T-helper 17 cell (primary cell): ENCODE results near the gene OR2A42. TPM values are rescaled to one million over a fixed set of nuclear protein-coding genes. Genes with fewer than 3 reads are reported as not detected.
"Not testable (repeated sequence)": the region's sequence is repeated elsewhere in the genome, so short reads cannot be mapped to it uniquely, and the experiment has no call there.

Source experiments
- ATAC-seq: fragments of 150-1000 bp; cut with Tn5 transposase; 2 replicates; pipeline ENCODE4 v1.10.0; 2021; ENCODE audit warnings: mild to moderate bottlenecking, moderate library complexity
- DNase-seq, 3 donors: peaks; one replicate each; pipeline versions ENCODE4 v3.0.0 to v3.0.0-alpha.2; 2020 to 2021
- H3K9me3 ChIP-seq: one replicate; pipeline ENCODE4 v1.7.0; 2013; ENCODE audit warnings: low read length, mild to moderate bottlenecking; ENCODE audit not compliant: control insufficient read depth, poor library complexity, severe bottlenecking
- H3K27ac Mint-ChIP-seq: one replicate; pipeline ENCODE4 v1.8.0; 2022; ENCODE audit warnings: mild to moderate bottlenecking, moderate library complexity, mixed read lengths
- H3K27me3 Mint-ChIP-seq: one replicate; pipeline ENCODE4 v1.8.0; 2022; ENCODE audit warnings: mixed read lengths
- H3K36me3 Mint-ChIP-seq: one replicate; pipeline ENCODE4 v1.8.0; 2022; ENCODE audit warnings: low read depth, mixed read lengths
- H3K4me1 Mint-ChIP-seq: one replicate; pipeline ENCODE4 v1.8.0; 2022; ENCODE audit warnings: mild to moderate bottlenecking, mixed read lengths
- H3K4me3 Mint-ChIP-seq: one replicate; pipeline ENCODE4 v1.8.0; 2022; ENCODE audit warnings: mild to moderate bottlenecking, moderate library complexity, mixed read lengths
- total RNA-seq, 4 donors: library from RNA in 2 of 4; stranded (reverse) in 2 of 4; gene quantifications; one replicate each; pipeline ENCODE4 v1.2.3 and lab custom pipeline; 2022 to 2026

OR2A42 gene
- total RNA-seq, 2 donors from 2014 or later: 0.07 TPM; not detected in 1

DNA sequence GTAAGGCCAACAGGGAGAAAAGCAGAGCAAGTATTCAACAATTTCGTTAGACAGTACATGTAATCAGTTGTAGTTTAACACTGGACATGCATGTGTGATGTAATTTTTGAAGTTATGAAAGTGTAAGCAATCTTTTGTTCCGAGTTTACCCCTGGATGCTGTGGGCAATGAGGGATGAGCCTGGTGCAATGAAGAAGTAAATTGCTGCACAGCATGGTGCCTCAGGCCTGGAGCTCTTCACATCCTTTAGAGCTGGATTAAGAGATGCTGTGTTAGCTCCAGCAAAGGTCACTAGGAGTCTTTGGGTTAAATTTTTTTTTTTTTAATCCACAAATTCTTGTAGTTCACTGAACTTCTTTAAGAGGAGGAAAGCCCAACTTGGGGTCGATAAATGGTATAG is 36.3 kb downstream of the OR2A42 start:
- not testable (repeated sequence) for H3K4me3 Mint-ChIP-seq, DNase-seq, ATAC-seq, H3K27ac Mint-ChIP-seq, H3K27me3 Mint-ChIP-seq, H3K4me1 Mint-ChIP-seq, H3K36me3 Mint-ChIP-seq, H3K9me3 ChIP-seq

GRCh38 chr7:144201978-144202377 is 37.4 kb downstream of the OR2A42 start:
- not testable (repeated sequence) for H3K9me3 ChIP-seq, H3K27ac Mint-ChIP-seq, H3K4me1 Mint-ChIP-seq, H3K36me3 Mint-ChIP-seq, H3K27me3 Mint-ChIP-seq, DNase-seq, H3K4me3 Mint-ChIP-seq
- ATAC-seq: peak; percentile 59

DNA sequence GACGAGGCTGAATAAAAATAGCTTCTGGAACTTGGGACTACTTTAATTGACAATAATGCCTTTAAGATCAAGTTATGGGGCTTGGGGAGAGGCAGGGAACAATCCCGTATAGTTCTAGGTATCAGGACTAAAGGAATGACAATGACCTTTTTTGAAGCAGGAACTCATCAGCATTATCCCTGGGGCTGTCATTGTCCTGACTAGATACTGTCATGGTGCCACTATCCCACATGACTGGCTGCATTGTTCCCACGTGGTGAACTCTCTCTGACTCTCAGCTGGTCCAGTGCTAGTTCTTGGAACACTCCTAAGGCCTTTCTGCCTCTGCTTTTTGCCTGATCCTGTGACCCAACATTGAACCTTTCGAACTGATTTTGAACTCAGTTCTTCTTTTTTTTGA is 40.5 kb downstream of the OR2A42 start:
- H3K9me3 ChIP-seq, H3K4me3 Mint-ChIP-seq, H3K27ac Mint-ChIP-seq, H3K4me1 Mint-ChIP-seq, DNase-seq, ATAC-seq, H3K27me3 Mint-ChIP-seq, H3K36me3 Mint-ChIP-seq: not testable (repeated sequence)

GRCh38 chr7:144195212-144195872 is 44.1 kb downstream of the OR2A42 start, which contains the start of gene ARHGEF35:
ARHGEF35 (minus strand) TSS chr7:144195833; CDS start chr7:144188383, 7,450 bp downstream.
- ATAC-seq: peak; percentile 68
- not testable (repeated sequence) for DNase-seq, H3K36me3 Mint-ChIP-seq, H3K4me1 Mint-ChIP-seq, H3K27ac Mint-ChIP-seq, H3K9me3 ChIP-seq, H3K27me3 Mint-ChIP-seq
- H3K4me3 Mint-ChIP-seq: peak within 1 kb of the TSS; percentile 58

GRCh38 chr7:144194453-144194852 is 45.0 kb downstream of the OR2A42 start:
- DNase-seq, H3K4me1 Mint-ChIP-seq, H3K4me3 Mint-ChIP-seq, H3K36me3 Mint-ChIP-seq, H3K27ac Mint-ChIP-seq, H3K27me3 Mint-ChIP-seq, H3K9me3 ChIP-seq, ATAC-seq: not testable (repeated sequence)

DNA sequence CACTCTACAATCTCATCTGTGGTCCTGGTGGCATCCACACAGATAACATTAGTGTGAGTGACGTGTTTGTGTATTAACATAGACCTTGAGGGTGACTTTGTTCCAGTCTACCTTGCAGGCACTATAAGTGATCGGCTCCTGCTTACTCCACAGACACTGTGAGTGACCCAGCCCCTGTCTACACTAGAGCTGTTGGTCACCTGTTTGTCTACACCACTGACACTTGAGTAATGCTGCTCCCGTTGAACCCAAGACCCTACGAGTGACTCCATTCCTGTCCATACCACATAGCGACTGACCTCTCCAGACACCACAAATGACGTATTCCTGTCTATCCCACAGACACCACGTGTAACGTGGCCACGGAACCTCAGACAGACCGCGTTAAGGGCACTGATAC is 45.6 kb downstream of the OR2A42 start:
- H3K27me3 Mint-ChIP-seq, ATAC-seq, H3K9me3 ChIP-seq, H3K36me3 Mint-ChIP-seq, H3K4me3 Mint-ChIP-seq, DNase-seq, H3K4me1 Mint-ChIP-seq, H3K27ac Mint-ChIP-seq: not testable (repeated sequence)

DNA sequence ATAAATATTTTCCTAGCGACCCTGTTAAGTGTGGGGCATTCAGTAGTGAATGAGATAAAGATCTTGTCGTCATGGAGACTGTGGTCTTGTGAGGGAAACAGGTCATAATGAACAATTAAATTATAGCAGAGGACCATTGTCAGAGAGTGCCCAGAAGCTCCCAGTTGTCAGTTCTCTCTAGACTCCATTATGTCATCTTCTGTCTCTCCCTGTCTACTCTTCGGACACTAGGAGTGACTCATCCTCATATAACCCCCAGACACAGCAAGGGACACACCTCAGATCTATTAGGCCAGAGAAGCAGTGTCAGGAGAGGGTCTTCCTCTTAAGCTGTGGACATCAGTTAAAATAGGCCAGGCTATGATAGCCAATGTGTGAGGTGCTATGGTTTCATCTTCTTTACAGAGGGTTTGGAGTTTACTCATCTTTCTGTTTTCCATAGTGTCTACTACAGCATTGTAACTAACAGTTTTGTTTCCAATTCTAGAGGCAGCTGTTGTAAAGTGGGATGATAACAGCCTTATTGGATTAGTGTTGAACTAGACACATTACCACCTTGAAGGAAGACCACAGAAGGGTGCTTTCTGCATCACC is 50.7 kb downstream of the OR2A42 start:
- not testable (repeated sequence) for H3K9me3 ChIP-seq, H3K27me3 Mint-ChIP-seq, H3K4me1 Mint-ChIP-seq, H3K36me3 Mint-ChIP-seq, DNase-seq, H3K4me3 Mint-ChIP-seq, H3K27ac Mint-ChIP-seq
- ATAC-seq: peak; percentile 48

DNA sequence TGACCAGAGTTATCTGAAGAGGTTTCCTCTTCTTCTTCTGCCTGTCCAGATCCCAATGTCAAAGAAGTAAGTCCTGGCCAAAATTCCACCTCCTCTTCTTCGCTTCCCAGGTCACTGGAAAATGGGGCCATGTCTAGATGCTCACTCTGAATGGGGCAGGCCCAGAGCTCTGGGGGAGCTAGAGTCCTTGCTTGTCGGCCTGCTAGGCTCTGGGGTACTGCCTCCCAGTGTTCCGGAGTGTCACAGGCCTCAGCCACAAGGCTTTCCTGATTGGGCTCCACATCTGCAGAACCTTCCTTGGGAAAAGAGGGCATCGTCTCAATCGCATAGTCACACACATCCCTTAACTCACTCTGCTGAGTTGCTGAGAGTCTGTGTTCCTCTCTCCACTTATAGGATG is 51.6 kb downstream of the OR2A42 start:
- ATAC-seq, H3K9me3 ChIP-seq, H3K27me3 Mint-ChIP-seq, H3K4me1 Mint-ChIP-seq, H3K27ac Mint-ChIP-seq, DNase-seq, H3K4me3 Mint-ChIP-seq, H3K36me3 Mint-ChIP-seq: not testable (repeated sequence)

- not testable (repeated sequence) for H3K36me3 Mint-ChIP-seq
Observed at GRCh38 chr7:144183166-144183565, 56.2 kb downstream of the OR2A42 start, which contains the start of gene CTAGE4. CTAGE4 (plus strand) TSS chr7:144183466; CDS start chr7:144183504, 38 bp downstream.

GRCh38 chr7:144179165-144179479 is 60.3 kb downstream of the OR2A42 start:
- not testable (repeated sequence) for H3K4me3 Mint-ChIP-seq, H3K36me3 Mint-ChIP-seq, H3K27ac Mint-ChIP-seq, ATAC-seq, H3K9me3 ChIP-seq, H3K4me1 Mint-ChIP-seq, DNase-seq
- peaks cover 16% of the 10 kb centered on the region for H3K27me3 Mint-ChIP-seq

More at GRCh38 chr7:144183166-144183565, 56.2 kb downstream of the OR2A42 start, which contains the start of gene CTAGE4:
- not testable (repeated sequence) for H3K4me1 Mint-ChIP-seq, H3K9me3 ChIP-seq, DNase-seq, H3K27me3 Mint-ChIP-seq, H3K27ac Mint-ChIP-seq, H3K4me3 Mint-ChIP-seq, ATAC-seq

DNA sequence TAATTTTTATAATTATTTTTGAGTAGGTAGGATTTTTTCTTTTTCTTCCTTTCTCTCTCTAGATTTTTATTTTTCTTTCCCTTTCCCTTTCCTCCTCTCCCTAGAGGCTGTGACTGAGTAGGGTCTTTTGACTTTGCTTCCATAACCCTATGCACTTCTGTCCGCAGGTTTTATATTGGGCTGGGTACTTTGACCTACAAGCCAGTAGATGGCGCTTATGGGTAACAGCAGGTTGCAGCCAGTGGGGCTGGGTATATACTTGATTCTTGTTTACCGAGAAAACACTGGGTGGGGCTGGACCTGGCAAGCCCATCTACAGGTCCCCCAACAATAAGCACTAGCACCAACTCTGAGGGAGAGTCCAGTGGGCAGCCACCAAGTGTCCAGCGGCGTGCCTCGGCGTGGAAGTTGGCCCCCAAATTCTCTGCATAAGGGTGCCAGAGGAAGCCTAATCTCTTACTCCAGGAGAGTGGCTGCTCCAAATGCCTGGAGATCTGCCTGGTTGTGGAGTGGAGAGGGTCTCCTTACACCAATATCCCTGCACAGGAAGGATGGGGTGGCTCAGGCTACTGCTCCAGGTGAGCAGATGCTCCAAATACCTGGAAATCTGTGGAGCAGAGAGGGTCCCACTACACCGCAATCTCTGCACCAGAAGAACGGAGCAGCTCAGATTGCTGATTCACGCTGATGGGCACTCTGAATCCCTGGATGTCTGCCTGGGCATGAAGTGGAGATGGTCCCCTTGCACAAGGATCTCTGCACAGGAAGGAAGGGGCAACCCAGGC is 60.8 kb downstream of the OR2A42 start:
- H3K9me3 ChIP-seq, H3K36me3 Mint-ChIP-seq, H3K4me1 Mint-ChIP-seq, H3K4me3 Mint-ChIP-seq, H3K27ac Mint-ChIP-seq: not testable (repeated sequence)
- ATAC-seq (peak; percentile 92), DNase-seq (peak in 1 of 3 donors; percentile 5)
- peaks cover 16% of the 10 kb centered on the region for H3K27me3 Mint-ChIP-seq
